ENCODE measurements around the gene CASZ1. TPM values are rescaled to one million over a fixed set of nuclear protein-coding genes. Genes with fewer than 3 reads are reported as not detected.

Gene CASZ1
- total RNA-seq, 4 donors from 2014 or later, result 106 to 229 (median 160) TPM

- no peaks in the 10 kb centered on the region for H3K9me3 ChIP-seq
Observed at GRCh38 chr1:10685196-10685807, 111.1 kb downstream of the CASZ1 start.

DNA sequence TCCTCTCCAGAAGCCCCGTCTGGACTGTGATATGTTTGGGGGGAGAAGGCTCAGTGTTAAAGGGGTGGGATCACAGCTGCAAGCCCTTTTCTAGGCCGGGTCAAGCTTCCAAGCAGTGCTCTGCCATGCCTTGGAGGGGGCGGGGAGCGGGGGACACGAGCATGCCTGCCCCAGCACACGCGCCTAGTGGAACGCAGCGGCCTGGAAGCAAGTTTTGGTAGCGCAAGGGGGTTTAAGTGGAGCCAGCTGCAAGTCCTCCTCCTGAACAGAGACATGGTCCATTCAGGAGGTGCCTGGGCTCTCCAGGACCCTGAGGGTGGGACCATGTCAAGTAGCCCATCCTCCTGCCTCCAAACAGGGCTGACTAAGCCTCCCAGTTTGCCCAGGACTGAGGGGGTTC lies 112.2 kb downstream of the CASZ1 start:
- no peaks in the 10 kb centered on the region for H3K27me3 ChIP-seq
- H3K36me3 ChIP-seq, result no peaks in the 10 kb centered on the region
- TF ChIP-seq POLR2A (IDR thresholded peaks at IDR 0.05) (no peak), POLR2AphosphoS5 (IDR thresholded peaks at IDR 0.05) (no peak), EP300 (IDR thresholded peaks at IDR 0.05) (no peak)
- TF ChIP-seq, protein P1, sequence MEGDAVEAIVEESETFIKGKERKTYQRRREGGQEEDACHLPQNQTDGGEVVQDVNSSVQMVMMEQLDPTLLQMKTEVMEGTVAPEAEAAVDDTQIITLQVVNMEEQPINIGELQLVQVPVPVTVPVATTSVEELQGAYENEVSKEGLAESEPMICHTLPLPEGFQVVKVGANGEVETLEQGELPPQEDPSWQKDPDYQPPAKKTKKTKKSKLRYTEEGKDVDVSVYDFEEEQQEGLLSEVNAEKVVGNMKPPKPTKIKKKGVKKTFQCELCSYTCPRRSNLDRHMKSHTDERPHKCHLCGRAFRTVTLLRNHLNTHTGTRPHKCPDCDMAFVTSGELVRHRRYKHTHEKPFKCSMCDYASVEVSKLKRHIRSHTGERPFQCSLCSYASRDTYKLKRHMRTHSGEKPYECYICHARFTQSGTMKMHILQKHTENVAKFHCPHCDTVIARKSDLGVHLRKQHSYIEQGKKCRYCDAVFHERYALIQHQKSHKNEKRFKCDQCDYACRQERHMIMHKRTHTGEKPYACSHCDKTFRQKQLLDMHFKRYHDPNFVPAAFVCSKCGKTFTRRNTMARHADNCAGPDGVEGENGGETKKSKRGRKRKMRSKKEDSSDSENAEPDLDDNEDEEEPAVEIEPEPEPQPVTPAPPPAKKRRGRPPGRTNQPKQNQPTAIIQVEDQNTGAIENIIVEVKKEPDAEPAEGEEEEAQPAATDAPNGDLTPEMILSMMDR (IDR thresholded peaks at IDR 0.05), result no peak
- WGBS, result 92% methylated on average over 8 of the region's 10 CpGs
- no peak for DNase-seq (ENCODE audit: low spot score in 2 of 2)
- peaks cover 67% of the 10 kb centered on the region for H3K4me1 ChIP-seq
- H3K9me3 ChIP-seq, result no peaks in the 10 kb centered on the region
- no peak overlapping the region for H3K4me3 ChIP-seq
- no peak overlapping the region for H3K27ac ChIP-seq

More at GRCh38 chr1:10685196-10685807, 111.1 kb downstream of the CASZ1 start:
- 72% methylated on average over 13 of the region's 15 CpGs for WGBS
- no peak for DNase-seq (ENCODE audit: low spot score in 2 of 2)
- H3K4me3 ChIP-seq, result no peak overlapping the region
- H3K36me3 ChIP-seq, result peaks cover 1% of the 10 kb centered on the region
- TF ChIP-seq POLR2A (IDR thresholded peaks at IDR 0.05), result no peak
- TF ChIP-seq POLR2AphosphoS5 (IDR thresholded peaks at IDR 0.05), result no peak
- TF ChIP-seq, protein P1 (IDR thresholded peaks at IDR 0.05), result no peak
- TF ChIP-seq EP300 (IDR thresholded peaks at IDR 0.05), result no peak
- no peaks in the 10 kb centered on the region for H3K27me3 ChIP-seq
- H3K4me1 ChIP-seq, result peaks cover 71% of the 10 kb centered on the region
- H3K27ac ChIP-seq, result peak overlapping the region; percentile 77

GRCh38 chr1:10682449-10683309 lies 113.8 kb downstream of the CASZ1 start:
- no peak for DNase-seq (ENCODE audit: low spot score in 2 of 2)
- Histone ChIP-seq H3K9me3 (no peaks in the 10 kb centered on the region), H3K27ac (peak overlapping the region; percentile 52), H3K36me3 (no peaks in the 10 kb centered on the region), H3K27me3 (no peaks in the 10 kb centered on the region), H3K4me3 (no peak overlapping the region), H3K4me1 (peaks cover 53% of the 10 kb centered on the region)
- TF ChIP-seq, protein P1 (IDR thresholded peaks at IDR 0.05), result no peak
- TF ChIP-seq EP300 (IDR thresholded peaks at IDR 0.05) (no peak), POLR2A (IDR thresholded peaks at IDR 0.05) (no peak), POLR2AphosphoS5 (IDR thresholded peaks at IDR 0.05) (no peak)
- WGBS, result 77% methylated on average over 15 of the region's 17 CpGs

- no peaks in the 10 kb centered on the region for H3K9me3 ChIP-seq
- no peak overlapping the region for H3K4me3 ChIP-seq
- TF ChIP-seq POLR2A (IDR thresholded peaks at IDR 0.05), result no peak
- TF ChIP-seq POLR2AphosphoS5 (IDR thresholded peaks at IDR 0.05), result no peak
- TF ChIP-seq, protein P1 (IDR thresholded peaks at IDR 0.05), result no peak
- TF ChIP-seq EP300 (IDR thresholded peaks at IDR 0.05), result no peak
- 68% methylated on average over 9 of the region's 9 CpGs for WGBS
- peak overlapping the region; percentile 52 for H3K27ac ChIP-seq
- H3K4me1 ChIP-seq, result peaks cover 50% of the 10 kb centered on the region
- no peaks in the 10 kb centered on the region for H3K27me3 ChIP-seq
- H3K36me3 ChIP-seq, result no peaks in the 10 kb centered on the region
- DNase-seq (ENCODE audit: low spot score in 2 of 2), result no peak
Observed at GRCh38 chr1:10682108-10682445, 114.4 kb downstream of the CASZ1 start.
